ENCODE data around the gene KLHL29. TPM values are rescaled to one million over a fixed set of nuclear protein-coding genes. Genes with fewer than 3 reads are reported as not detected.

Gene KLHL29
- total and polyA plus RNA-seq, 2 donors: 1.4 to 2.9 TPM

GRCh38 chr2:23412556-23413155, 27.7 kb downstream of the KLHL29 start:
- WGBS: 81% methylated on average over 11 of the region's 11 CpGs
- Histone ChIP-seq H3K27me3 (ENCODE audit: control insufficient read depth in 2 of 2, insufficient read depth in 1 of 2, low read length in 1 of 2) (peaks cover 0 to 7% of the 10 kb centered on the region in 2 donors), H3K27ac (ENCODE audit: low read depth in 1 of 2, low read length in 1 of 2) (no peak overlapping the region), H3K4me3 (ENCODE audit: low read length in 2 of 2) (no peak overlapping the region), H3K4me1 (ENCODE audit: control insufficient read depth in 2 of 2, insufficient read depth in 2 of 2, low read length in 2 of 2) (no peaks in the 10 kb centered on the region), H3K9me3 (ENCODE audit: control insufficient read depth in 2 of 2, insufficient read depth in 1 of 2, low read length in 1 of 2) (no peaks in the 10 kb centered on the region), H3K36me3 (ENCODE audit: control insufficient read depth in 2 of 2, insufficient read depth in 2 of 2, low read length in 1 of 2) (no peaks in the 10 kb centered on the region)
- DNase-seq (ENCODE audit: low read depth in 6 of 9, low spot score in 9 of 9): no peak

- no peaks in the 10 kb centered on the region for H3K4me1 ChIP-seq (ENCODE audit: control insufficient read depth in 2 of 2, insufficient read depth in 2 of 2, low read length in 2 of 2)
- WGBS: 98% methylated on average over 8 of the region's 8 CpGs
- H3K4me3 ChIP-seq (ENCODE audit: low read length in 2 of 2): no peak overlapping the region
- no peak overlapping the region for H3K27ac ChIP-seq (ENCODE audit: low read depth in 1 of 2, low read length in 1 of 2)
- no peaks in the 10 kb centered on the region for H3K9me3 ChIP-seq (ENCODE audit: control insufficient read depth in 2 of 2, insufficient read depth in 1 of 2, low read length in 1 of 2)
- H3K27me3 ChIP-seq (ENCODE audit: control insufficient read depth in 2 of 2, insufficient read depth in 1 of 2, low read length in 1 of 2): peaks cover 0 to 9% of the 10 kb centered on the region in 2 donors
- DNase-seq (ENCODE audit: low read depth in 6 of 9, low spot score in 9 of 9): no peak
- no peaks in the 10 kb centered on the region for H3K36me3 ChIP-seq (ENCODE audit: control insufficient read depth in 2 of 2, insufficient read depth in 2 of 2, low read length in 1 of 2)
Measured at GRCh38 chr2:23413641-23414040, 28.7 kb downstream of the KLHL29 start.

- H3K4me3 ChIP-seq (ENCODE audit: low read length in 2 of 2): no peak overlapping the region
- WGBS: 93% methylated on average over 8 of the region's 8 CpGs
- no peaks in the 10 kb centered on the region for H3K9me3 ChIP-seq (ENCODE audit: control insufficient read depth in 2 of 2, insufficient read depth in 1 of 2, low read length in 1 of 2)
- peaks cover 0 to 9% of the 10 kb centered on the region in 2 donors for H3K27me3 ChIP-seq (ENCODE audit: control insufficient read depth in 2 of 2, insufficient read depth in 1 of 2, low read length in 1 of 2)
- H3K27ac ChIP-seq (ENCODE audit: low read depth in 1 of 2, low read length in 1 of 2): no peak overlapping the region
- H3K36me3 ChIP-seq (ENCODE audit: control insufficient read depth in 2 of 2, insufficient read depth in 2 of 2, low read length in 1 of 2): no peaks in the 10 kb centered on the region
- H3K4me1 ChIP-seq (ENCODE audit: control insufficient read depth in 2 of 2, insufficient read depth in 2 of 2, low read length in 2 of 2): no peaks in the 10 kb centered on the region
- no peak for DNase-seq (ENCODE audit: low read depth in 6 of 9, low spot score in 9 of 9)
Measured at GRCh38 chr2:23414106-23414505, 29.1 kb downstream of the KLHL29 start.

GRCh38 chr2:23414871-23415270, 29.9 kb downstream of the KLHL29 start:
- WGBS: 93% methylated on average over 4 of the region's 4 CpGs
- no peak for DNase-seq (ENCODE audit: low read depth in 6 of 9, low spot score in 9 of 9)
- no peaks in the 10 kb centered on the region for H3K4me1 ChIP-seq (ENCODE audit: control insufficient read depth in 2 of 2, insufficient read depth in 2 of 2, low read length in 2 of 2)
- peaks cover 0 to 11% of the 10 kb centered on the region in 2 donors for H3K27me3 ChIP-seq (ENCODE audit: control insufficient read depth in 2 of 2, insufficient read depth in 1 of 2, low read length in 1 of 2)
- no peak overlapping the region for H3K27ac ChIP-seq (ENCODE audit: low read depth in 1 of 2, low read length in 1 of 2)
- no peaks in the 10 kb centered on the region for H3K9me3 ChIP-seq (ENCODE audit: control insufficient read depth in 2 of 2, insufficient read depth in 1 of 2, low read length in 1 of 2)
- H3K4me3 ChIP-seq (ENCODE audit: low read length in 2 of 2): no peak overlapping the region
- no peaks in the 10 kb centered on the region for H3K36me3 ChIP-seq (ENCODE audit: control insufficient read depth in 2 of 2, insufficient read depth in 2 of 2, low read length in 1 of 2)

GRCh38 chr2:23417310-23417709, 32.3 kb downstream of the KLHL29 start:
- H3K9me3 ChIP-seq (ENCODE audit: control insufficient read depth in 2 of 2, insufficient read depth in 1 of 2, low read length in 1 of 2): no peaks in the 10 kb centered on the region
- peaks cover 0 to 9% of the 10 kb centered on the region in 2 donors for H3K27me3 ChIP-seq (ENCODE audit: control insufficient read depth in 2 of 2, insufficient read depth in 1 of 2, low read length in 1 of 2)
- H3K4me3 ChIP-seq (ENCODE audit: low read length in 2 of 2): no peak overlapping the region
- H3K36me3 ChIP-seq (ENCODE audit: control insufficient read depth in 2 of 2, insufficient read depth in 2 of 2, low read length in 1 of 2): no peaks in the 10 kb centered on the region
- WGBS: 92% methylated on average over 12 of the region's 12 CpGs
- no peak for DNase-seq (ENCODE audit: low read depth in 6 of 9, low spot score in 9 of 9)
- no peak overlapping the region for H3K27ac ChIP-seq (ENCODE audit: low read depth in 1 of 2, low read length in 1 of 2)
- H3K4me1 ChIP-seq (ENCODE audit: control insufficient read depth in 2 of 2, insufficient read depth in 2 of 2, low read length in 2 of 2): no peaks in the 10 kb centered on the region

- H3K9me3 ChIP-seq (ENCODE audit: control insufficient read depth in 2 of 2, insufficient read depth in 1 of 2, low read length in 1 of 2): no peaks in the 10 kb centered on the region
- H3K4me1 ChIP-seq (ENCODE audit: control insufficient read depth in 2 of 2, insufficient read depth in 2 of 2, low read length in 2 of 2): no peaks in the 10 kb centered on the region
- H3K27ac ChIP-seq (ENCODE audit: low read depth in 1 of 2, low read length in 1 of 2): no peak overlapping the region
- 95% methylated on average over 5 of the region's 5 CpGs for WGBS
- no peak for DNase-seq (ENCODE audit: low read depth in 6 of 9, low spot score in 9 of 9)
- H3K4me3 ChIP-seq (ENCODE audit: low read length in 2 of 2): no peak overlapping the region
- no peaks in the 10 kb centered on the region for H3K36me3 ChIP-seq (ENCODE audit: control insufficient read depth in 2 of 2, insufficient read depth in 2 of 2, low read length in 1 of 2)
- H3K27me3 ChIP-seq (ENCODE audit: control insufficient read depth in 2 of 2, insufficient read depth in 1 of 2, low read length in 1 of 2): peaks cover 0 to 8% of the 10 kb centered on the region in 2 donors
Measured at GRCh38 chr2:23418056-23418455, 33.1 kb downstream of the KLHL29 start.

GRCh38 chr2:23418461-23418911, 33.5 kb downstream of the KLHL29 start:
- Histone ChIP-seq H3K9me3 (ENCODE audit: control insufficient read depth in 2 of 2, insufficient read depth in 1 of 2, low read length in 1 of 2) (no peaks in the 10 kb centered on the region), H3K4me1 (ENCODE audit: control insufficient read depth in 2 of 2, insufficient read depth in 2 of 2, low read length in 2 of 2) (no peaks in the 10 kb centered on the region), H3K36me3 (ENCODE audit: control insufficient read depth in 2 of 2, insufficient read depth in 2 of 2, low read length in 1 of 2) (no peaks in the 10 kb centered on the region), H3K27ac (ENCODE audit: low read depth in 1 of 2, low read length in 1 of 2) (no peak overlapping the region), H3K27me3 (ENCODE audit: control insufficient read depth in 2 of 2, insufficient read depth in 1 of 2, low read length in 1 of 2) (peaks cover 0 to 7% of the 10 kb centered on the region in 2 donors), H3K4me3 (ENCODE audit: low read length in 2 of 2) (no peak overlapping the region)
- DNase-seq (ENCODE audit: low read depth in 6 of 9, low spot score in 9 of 9): no peak
- 89% methylated on average over 6 of the region's 6 CpGs for WGBS

- Histone ChIP-seq H3K36me3 (ENCODE audit: control insufficient read depth in 2 of 2, insufficient read depth in 2 of 2, low read length in 1 of 2) (no peaks in the 10 kb centered on the region), H3K27ac (ENCODE audit: low read depth in 1 of 2, low read length in 1 of 2) (no peak overlapping the region), H3K9me3 (ENCODE audit: control insufficient read depth in 2 of 2, insufficient read depth in 1 of 2, low read length in 1 of 2) (no peaks in the 10 kb centered on the region), H3K4me1 (ENCODE audit: control insufficient read depth in 2 of 2, insufficient read depth in 2 of 2, low read length in 2 of 2) (no peaks in the 10 kb centered on the region), H3K27me3 (ENCODE audit: control insufficient read depth in 2 of 2, insufficient read depth in 1 of 2, low read length in 1 of 2) (peaks cover 0 to 7% of the 10 kb centered on the region in 2 donors), H3K4me3 (ENCODE audit: low read length in 2 of 2) (no peak overlapping the region)
- 91% methylated on average over 25 of the region's 25 CpGs for WGBS
- no peak for DNase-seq (ENCODE audit: low read depth in 6 of 9, low spot score in 9 of 9)
Measured at GRCh38 chr2:23419171-23420090, 34.5 kb downstream of the KLHL29 start.

GRCh38 chr2:23420091-23420839, 35.3 kb downstream of the KLHL29 start:
- DNase-seq (ENCODE audit: low read depth in 6 of 9, low spot score in 9 of 9): no peak
- 92% methylated on average over 26 of the region's 26 CpGs for WGBS
- Histone ChIP-seq H3K27ac (ENCODE audit: low read depth in 1 of 2, low read length in 1 of 2) (no peak overlapping the region), H3K4me3 (ENCODE audit: low read length in 2 of 2) (no peak overlapping the region), H3K27me3 (ENCODE audit: control insufficient read depth in 2 of 2, insufficient read depth in 1 of 2, low read length in 1 of 2) (peaks cover 2 to 9% of the 10 kb centered on the region in 2 donors), H3K36me3 (ENCODE audit: control insufficient read depth in 2 of 2, insufficient read depth in 2 of 2, low read length in 1 of 2) (no peaks in the 10 kb centered on the region), H3K9me3 (ENCODE audit: control insufficient read depth in 2 of 2, insufficient read depth in 1 of 2, low read length in 1 of 2) (no peaks in the 10 kb centered on the region), H3K4me1 (ENCODE audit: control insufficient read depth in 2 of 2, insufficient read depth in 2 of 2, low read length in 2 of 2) (no peaks in the 10 kb centered on the region)

Data from thymus (tissue), 11 donors.